OCI-LY3 (cell line): Measurements from ENCODE around the gene ATG4B.

ENCODE experiments used
- H2AFZ ChIP-seq: fragments of 200-600, 300-600 bp; shearing (Covaris generic); 2 replicates; pipeline ENCODE4 v1.6.0; 2014; ENCODE audit warnings: antibody characterized with exemption, low read depth, low read length
- H3K27ac ChIP-seq: fragments of 200-600, 300-600 bp; sonication (generic); 2 replicates; pipeline ENCODE4 v1.5.1; 2014; ENCODE audit warnings: mild to moderate bottlenecking, low read length, moderate library complexity, mixed read lengths
- H3K27me3 ChIP-seq: fragments of 200-600, 300-600 bp; sonication (generic); 2 replicates; pipeline ENCODE4 v1.6.1; 2014; ENCODE audit warnings: low read depth, low read length, mixed read lengths
- H3K36me3 ChIP-seq: fragments of 200-600, 300-600 bp; sonication (generic); replicated peaks from 2 replicates; pipeline ENCODE3; 2014; ENCODE audit warnings: low read depth, low read length, mixed read lengths
- H3K4me1 ChIP-seq: fragments of 300-600, 200-600 bp; sonication (generic); 2 replicates; pipeline ENCODE4 v1.6.1; 2014; ENCODE audit warnings: low read length, mixed read lengths
- H3K4me2 ChIP-seq: fragments of 200-600, 300-600 bp; sonication (generic); 2 replicates; pipeline ENCODE4 v1.6.1; 2014; ENCODE audit warnings: low read length, mixed read lengths
- H3K4me3 ChIP-seq: fragments of 300-600, 200-600 bp; sonication (generic); 2 replicates; pipeline ENCODE4 v1.5.1; 2014; ENCODE audit warnings: antibody characterized with exemption, mild to moderate bottlenecking, low read length, moderate library complexity
- H3K79me2 ChIP-seq: fragments of 300-600, 200-600 bp; shearing (Covaris generic); 2 replicates; pipeline ENCODE4 v1.6.1; 2014; ENCODE audit warnings: mild to moderate bottlenecking, low read length, mixed read lengths
- H3K9ac ChIP-seq: fragments of 300-600, 200-600 bp; shearing (Covaris generic); 2 replicates; pipeline ENCODE4 v1.6.0; 2014; ENCODE audit warnings: mild to moderate bottlenecking, low read length, moderate library complexity
- H3K9me3 ChIP-seq: fragments of 200-600, 300-600 bp; shearing (Covaris generic); 2 replicates; pipeline ENCODE4 v1.6.1; 2014; ENCODE audit warnings: low read length, mixed read lengths; ENCODE audit not compliant: insufficient read depth
- H4K20me1 ChIP-seq: fragments of 200-600, 300-600 bp; sonication (generic); 2 replicates; pipeline ENCODE4 v1.6.1; 2016; ENCODE audit warnings: low read length, mixed read lengths; ENCODE audit not compliant: insufficient read depth
- EZH2phosphoT487 ChIP-seq: fragments of 200-600 bp; shearing (Covaris generic); IDR thresholded peaks from 2 replicates; pipeline ENCODE4 v1.6.1; 2018; ENCODE audit warnings: antibody characterized with exemption, mixed run types, low read depth
- TF ChIP-seq, protein P1 (sequence below): fragments of 200-600, 300-600 bp; sonication (generic); IDR thresholded peaks from 2 replicates; pipeline ENCODE4 v1.5.1; 2014; ENCODE audit warnings: antibody characterized with exemption, low read length, low read depth

The ATG4B gene

DNA sequence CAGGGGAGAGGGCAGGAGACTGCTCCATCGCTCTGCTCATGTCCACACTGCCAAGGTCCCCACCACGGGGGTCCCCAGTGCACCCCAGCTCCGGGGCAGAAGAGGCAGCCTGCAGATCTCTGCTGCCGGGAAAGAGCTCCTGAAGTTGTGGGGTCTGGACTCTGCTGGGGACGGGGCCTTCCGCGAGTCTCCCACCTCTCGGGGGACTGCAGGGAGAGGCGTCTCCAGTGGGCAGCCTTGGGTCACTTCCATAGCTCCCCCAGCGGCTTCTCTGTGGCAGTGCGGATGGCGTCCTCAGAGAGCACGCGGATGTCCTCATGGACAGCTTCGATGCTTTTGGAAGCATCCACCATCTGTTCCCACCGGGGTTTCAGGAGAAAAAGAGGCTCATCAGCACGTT lies 38.4 kb downstream of the ATG4B start:
- no peaks in the 10 kb centered on the region for H3K9me3 ChIP-seq
- H3K9ac ChIP-seq = no peak overlapping the region
- H2AFZ ChIP-seq = no peak overlapping the region
- peaks cover 2% of the 10 kb centered on the region for H3K36me3 ChIP-seq
- no peaks in the 10 kb centered on the region for H3K4me1 ChIP-seq
- H3K79me2 ChIP-seq = no peaks in the 10 kb centered on the region
- no peaks in the 10 kb centered on the region for H4K20me1 ChIP-seq
- TF ChIP-seq, protein P1, sequence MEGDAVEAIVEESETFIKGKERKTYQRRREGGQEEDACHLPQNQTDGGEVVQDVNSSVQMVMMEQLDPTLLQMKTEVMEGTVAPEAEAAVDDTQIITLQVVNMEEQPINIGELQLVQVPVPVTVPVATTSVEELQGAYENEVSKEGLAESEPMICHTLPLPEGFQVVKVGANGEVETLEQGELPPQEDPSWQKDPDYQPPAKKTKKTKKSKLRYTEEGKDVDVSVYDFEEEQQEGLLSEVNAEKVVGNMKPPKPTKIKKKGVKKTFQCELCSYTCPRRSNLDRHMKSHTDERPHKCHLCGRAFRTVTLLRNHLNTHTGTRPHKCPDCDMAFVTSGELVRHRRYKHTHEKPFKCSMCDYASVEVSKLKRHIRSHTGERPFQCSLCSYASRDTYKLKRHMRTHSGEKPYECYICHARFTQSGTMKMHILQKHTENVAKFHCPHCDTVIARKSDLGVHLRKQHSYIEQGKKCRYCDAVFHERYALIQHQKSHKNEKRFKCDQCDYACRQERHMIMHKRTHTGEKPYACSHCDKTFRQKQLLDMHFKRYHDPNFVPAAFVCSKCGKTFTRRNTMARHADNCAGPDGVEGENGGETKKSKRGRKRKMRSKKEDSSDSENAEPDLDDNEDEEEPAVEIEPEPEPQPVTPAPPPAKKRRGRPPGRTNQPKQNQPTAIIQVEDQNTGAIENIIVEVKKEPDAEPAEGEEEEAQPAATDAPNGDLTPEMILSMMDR = no peak
- no peak for TF ChIP-seq EZH2phosphoT487
- H3K27ac ChIP-seq = no peak overlapping the region
- H3K4me3 ChIP-seq = no peak overlapping the region
- H3K27me3 ChIP-seq = no peaks in the 10 kb centered on the region
- no peak overlapping the region for H3K4me2 ChIP-seq

DNA sequence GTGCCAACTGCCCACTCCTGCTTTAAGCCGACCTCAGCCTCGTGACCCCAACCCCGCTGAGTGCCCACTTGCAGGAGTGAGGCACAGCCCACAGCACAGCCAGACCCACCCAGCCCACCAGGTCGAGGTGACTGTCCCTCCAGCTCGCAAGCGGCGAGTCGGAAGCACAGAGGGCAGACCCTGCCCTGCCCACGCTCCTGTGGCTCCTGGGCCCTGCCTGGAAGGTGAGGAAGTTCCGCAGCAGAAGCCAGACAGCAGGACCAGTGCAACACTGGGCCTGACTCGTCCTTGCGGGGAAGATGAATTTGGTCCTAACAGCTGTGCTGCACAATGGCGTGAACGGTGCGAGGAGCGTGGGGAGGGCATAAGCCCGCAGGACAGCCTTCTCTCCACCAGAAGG lies 39.2 kb downstream of the ATG4B start:
- Histone ChIP-seq H3K9ac (no peak overlapping the region), H3K4me2 (no peak overlapping the region), H4K20me1 (no peaks in the 10 kb centered on the region), H3K36me3 (peaks cover 3% of the 10 kb centered on the region), H3K27me3 (no peaks in the 10 kb centered on the region), H3K9me3 (no peaks in the 10 kb centered on the region), H2AFZ (no peak overlapping the region), H3K4me1 (no peaks in the 10 kb centered on the region), H3K4me3 (no peak overlapping the region), H3K79me2 (peaks cover 3% of the 10 kb centered on the region; the same call in 1 of the 2 replicates), H3K27ac (no peak overlapping the region)
- TF ChIP-seq, protein P1 = no peak
- TF ChIP-seq EZH2phosphoT487 = no peak

DNA sequence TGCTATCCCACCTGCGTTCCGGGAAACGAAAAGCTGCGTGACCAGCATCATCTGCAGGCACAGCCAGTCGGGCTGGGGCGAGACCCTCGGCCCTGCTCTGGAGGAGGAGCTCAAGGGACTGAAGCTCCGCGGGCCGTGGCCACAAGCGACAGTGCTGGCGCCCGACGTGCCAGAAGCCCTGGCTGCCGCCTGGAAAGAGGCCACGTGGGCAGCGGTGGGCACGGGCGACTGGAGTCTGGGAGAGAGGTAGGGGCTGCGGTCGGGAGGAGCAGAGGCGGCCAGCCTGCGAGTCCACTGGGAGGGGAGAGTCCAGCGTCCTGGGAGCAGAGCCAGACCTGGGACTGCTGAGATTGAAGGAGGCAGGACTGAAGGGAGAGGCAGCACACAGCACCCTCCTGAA lies 39.9 kb downstream of the ATG4B start:
- H3K9ac ChIP-seq = no peak overlapping the region
- no peak overlapping the region for H3K4me3 ChIP-seq
- no peaks in the 10 kb centered on the region for H3K9me3 ChIP-seq
- no peaks in the 10 kb centered on the region for H3K4me1 ChIP-seq
- no peak overlapping the region for H3K4me2 ChIP-seq
- peaks cover 8% of the 10 kb centered on the region; the same call in 1 of the 2 replicates for H3K79me2 ChIP-seq
- no peaks in the 10 kb centered on the region for H3K27me3 ChIP-seq
- TF ChIP-seq, protein P1 = no peak
- no peak for TF ChIP-seq EZH2phosphoT487
- H2AFZ ChIP-seq = no peak overlapping the region
- H3K36me3 ChIP-seq = peaks cover 8% of the 10 kb centered on the region
- H3K27ac ChIP-seq = no peak overlapping the region
- H4K20me1 ChIP-seq = no peaks in the 10 kb centered on the region

DNA sequence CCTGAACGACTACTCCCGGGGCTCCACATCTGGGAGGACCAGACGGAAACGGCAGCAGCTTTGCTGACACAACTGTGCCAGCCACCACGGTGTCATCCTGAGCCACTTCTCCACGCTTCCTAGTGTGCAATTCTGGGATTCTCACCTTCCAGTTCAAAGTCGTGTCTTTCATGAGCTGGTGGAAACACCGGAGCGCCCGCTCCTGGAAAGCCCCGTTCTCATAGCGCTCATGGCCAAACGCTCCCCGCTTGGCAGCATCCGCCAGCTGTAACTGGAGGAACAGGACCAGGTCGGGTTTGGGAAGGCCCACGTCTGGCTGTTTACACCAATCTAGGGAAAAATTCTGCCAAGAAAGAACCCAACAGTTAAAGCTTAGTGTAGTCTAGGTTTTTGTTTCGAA lies 40.8 kb downstream of the ATG4B start:
- Histone ChIP-seq H3K9ac (no peak overlapping the region), H3K9me3 (no peaks in the 10 kb centered on the region), H3K4me1 (no peaks in the 10 kb centered on the region), H4K20me1 (no peaks in the 10 kb centered on the region), H3K36me3 (peaks cover 8% of the 10 kb centered on the region), H2AFZ (no peak overlapping the region), H3K79me2 (peaks cover 15% of the 10 kb centered on the region), H3K4me3 (no peak overlapping the region), H3K4me2 (no peak overlapping the region), H3K27me3 (no peaks in the 10 kb centered on the region), H3K27ac (no peak overlapping the region)
- TF ChIP-seq EZH2phosphoT487 = no peak
- TF ChIP-seq, protein P1 = no peak
